ENCODE measurements around the gene PRRC1.

- TF ChIP-seq, protein P1, sequence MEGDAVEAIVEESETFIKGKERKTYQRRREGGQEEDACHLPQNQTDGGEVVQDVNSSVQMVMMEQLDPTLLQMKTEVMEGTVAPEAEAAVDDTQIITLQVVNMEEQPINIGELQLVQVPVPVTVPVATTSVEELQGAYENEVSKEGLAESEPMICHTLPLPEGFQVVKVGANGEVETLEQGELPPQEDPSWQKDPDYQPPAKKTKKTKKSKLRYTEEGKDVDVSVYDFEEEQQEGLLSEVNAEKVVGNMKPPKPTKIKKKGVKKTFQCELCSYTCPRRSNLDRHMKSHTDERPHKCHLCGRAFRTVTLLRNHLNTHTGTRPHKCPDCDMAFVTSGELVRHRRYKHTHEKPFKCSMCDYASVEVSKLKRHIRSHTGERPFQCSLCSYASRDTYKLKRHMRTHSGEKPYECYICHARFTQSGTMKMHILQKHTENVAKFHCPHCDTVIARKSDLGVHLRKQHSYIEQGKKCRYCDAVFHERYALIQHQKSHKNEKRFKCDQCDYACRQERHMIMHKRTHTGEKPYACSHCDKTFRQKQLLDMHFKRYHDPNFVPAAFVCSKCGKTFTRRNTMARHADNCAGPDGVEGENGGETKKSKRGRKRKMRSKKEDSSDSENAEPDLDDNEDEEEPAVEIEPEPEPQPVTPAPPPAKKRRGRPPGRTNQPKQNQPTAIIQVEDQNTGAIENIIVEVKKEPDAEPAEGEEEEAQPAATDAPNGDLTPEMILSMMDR (IDR thresholded peaks at IDR 0.05; ENCODE audit: low read depth, low read length, missing input control): no peak
- no peak for TF ChIP-seq MAX (IDR thresholded peaks at IDR 0.05)
- no peak for TF ChIP-seq RAD21 (IDR thresholded peaks at IDR 0.05)
- TF ChIP-seq SP1 (IDR thresholded peaks at IDR 0.05): no peak
- no peak for TF ChIP-seq HNF4G (IDR thresholded peaks at IDR 0.05)
- no peak for TF ChIP-seq RXRA (IDR thresholded peaks at IDR 0.05)
- no peak for TF ChIP-seq EGR1 (IDR thresholded peaks at IDR 0.05; ENCODE audit: low read depth in 2 of 2)
- no peak for TF ChIP-seq GABPA (IDR thresholded peaks at IDR 0.05 in 1 of 2, conservative IDR thresholded peaks at IDR 0.05 in 1 of 2)
- TF ChIP-seq NR2F2 (IDR thresholded peaks at IDR 0.05): no peak
- no peak for TF ChIP-seq REST (IDR thresholded peaks at IDR 0.05)
- no peak for TF ChIP-seq FOXA1 (IDR thresholded peaks at IDR 0.05)
These were observed 66.4 kb downstream of the PRRC1 start for GRCh38 chr5:127583866-127584265.

Data from liver (tissue), 3 donors.